Rectal smooth muscle tissue (tissue), 1 donor: ENCODE measurements around the gene JAG2.

Experiments
- H3K27ac ChIP-seq: one replicate; pipeline ENCODE4 v1.7.0; 2013; ENCODE audit warnings: low read depth, low read length, inconsistent platforms
- H3K27me3 ChIP-seq: one replicate; pipeline ENCODE4 v1.7.0; 2013; ENCODE audit warnings: low read length; ENCODE audit not compliant: control insufficient read depth, insufficient read depth
- H3K36me3 ChIP-seq: one replicate; pipeline ENCODE4 v1.7.0; 2013; ENCODE audit warnings: low read length; ENCODE audit not compliant: control insufficient read depth, insufficient read depth
- H3K4me1 ChIP-seq: one replicate; pipeline ENCODE4 v1.7.0; 2013; ENCODE audit warnings: low read length; ENCODE audit not compliant: control insufficient read depth, insufficient read depth
- H3K4me3 ChIP-seq: one replicate; pipeline ENCODE4 v1.7.0; 2013; ENCODE audit warnings: low read length
- H3K9ac ChIP-seq: one replicate; pipeline ENCODE4 v1.7.0; 2013; ENCODE audit warnings: low read length

The JAG2 gene

DNA sequence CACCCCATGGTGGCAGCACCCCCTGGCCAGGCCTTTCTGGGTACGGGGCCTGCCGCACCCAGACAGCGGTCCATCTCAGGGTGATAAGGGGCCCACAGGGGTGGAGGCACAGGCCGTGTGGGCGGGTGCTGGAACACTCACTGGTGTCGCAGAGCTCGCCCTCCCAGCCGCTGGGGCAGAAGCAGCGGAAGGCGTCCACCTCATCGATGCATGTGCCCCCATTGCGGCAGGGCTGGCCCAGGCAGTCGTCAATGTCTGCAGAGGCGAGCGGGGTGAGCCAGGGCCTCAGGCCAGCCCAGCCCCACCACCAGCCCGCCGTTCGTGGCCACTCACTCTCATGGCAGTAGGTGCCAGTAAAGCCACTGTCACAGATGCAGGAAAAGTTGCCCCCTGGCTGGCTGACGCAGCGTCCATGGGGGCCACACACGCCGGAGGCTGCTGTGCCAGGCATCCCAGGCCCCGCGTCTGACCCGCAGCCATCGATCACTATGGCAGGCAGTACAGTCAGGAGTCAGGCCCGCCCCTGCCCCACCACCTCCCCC lies 19.9 kb downstream of the JAG2 start:
- no peaks in the 10 kb centered on the region for H3K27me3 ChIP-seq
- H3K27ac ChIP-seq = no peak overlapping the region
- no peak overlapping the region for H3K4me3 ChIP-seq
- H3K4me1 ChIP-seq = no peaks in the 10 kb centered on the region
- H3K36me3 ChIP-seq = no peaks in the 10 kb centered on the region
- H3K9ac ChIP-seq = no peak overlapping the region

DNA sequence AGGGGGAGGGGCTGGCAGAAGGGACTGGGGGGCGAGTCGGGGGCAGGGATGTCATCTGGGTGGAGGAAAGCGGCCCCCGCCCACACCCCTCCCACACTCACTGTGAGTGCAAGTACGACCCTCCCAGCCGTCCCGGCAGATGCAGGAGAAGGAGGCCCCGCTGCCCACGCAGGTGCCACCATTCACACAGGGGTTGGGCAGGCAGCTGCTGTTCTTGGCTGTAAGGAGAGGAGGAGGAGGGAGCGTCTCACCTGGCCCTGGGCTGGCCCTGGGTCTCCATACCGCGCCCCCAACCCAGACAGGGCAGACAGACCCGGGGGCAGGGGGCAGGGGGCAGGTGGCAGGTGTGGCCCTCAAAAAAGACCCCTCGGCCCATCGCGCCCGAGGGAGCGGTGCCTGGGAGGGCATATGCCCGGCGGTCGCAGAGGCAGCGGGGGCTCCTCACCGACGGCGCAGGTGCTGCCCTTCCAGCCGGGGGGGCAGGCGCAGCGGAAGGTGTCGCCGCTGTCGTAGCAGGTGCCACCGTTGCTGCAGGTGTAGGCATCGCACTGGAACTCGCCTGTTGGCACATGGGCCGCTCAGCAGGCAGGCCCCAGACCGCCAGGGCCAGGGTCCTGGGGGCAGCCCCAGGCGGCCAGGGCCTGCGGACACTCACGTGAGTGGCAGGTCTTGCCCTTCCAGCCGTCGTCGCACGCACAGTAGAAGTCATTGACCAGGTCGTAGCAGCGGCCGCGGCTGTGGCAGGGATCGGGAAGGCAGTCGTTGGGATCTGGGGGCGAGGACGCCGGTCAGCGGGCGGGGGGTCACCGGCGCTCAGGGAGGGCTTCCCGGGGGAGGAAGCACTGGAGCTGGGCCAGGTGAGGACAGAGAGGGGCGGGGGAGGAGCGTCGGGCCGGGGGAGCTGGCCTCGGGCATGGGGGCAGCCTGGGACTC lies 20.6 kb downstream of the JAG2 start:
- Histone ChIP-seq H3K4me1 (no peaks in the 10 kb centered on the region), H3K27ac (no peak overlapping the region), H3K4me3 (no peak overlapping the region), H3K36me3 (no peaks in the 10 kb centered on the region), H3K9ac (no peak overlapping the region), H3K27me3 (no peaks in the 10 kb centered on the region)

DNA sequence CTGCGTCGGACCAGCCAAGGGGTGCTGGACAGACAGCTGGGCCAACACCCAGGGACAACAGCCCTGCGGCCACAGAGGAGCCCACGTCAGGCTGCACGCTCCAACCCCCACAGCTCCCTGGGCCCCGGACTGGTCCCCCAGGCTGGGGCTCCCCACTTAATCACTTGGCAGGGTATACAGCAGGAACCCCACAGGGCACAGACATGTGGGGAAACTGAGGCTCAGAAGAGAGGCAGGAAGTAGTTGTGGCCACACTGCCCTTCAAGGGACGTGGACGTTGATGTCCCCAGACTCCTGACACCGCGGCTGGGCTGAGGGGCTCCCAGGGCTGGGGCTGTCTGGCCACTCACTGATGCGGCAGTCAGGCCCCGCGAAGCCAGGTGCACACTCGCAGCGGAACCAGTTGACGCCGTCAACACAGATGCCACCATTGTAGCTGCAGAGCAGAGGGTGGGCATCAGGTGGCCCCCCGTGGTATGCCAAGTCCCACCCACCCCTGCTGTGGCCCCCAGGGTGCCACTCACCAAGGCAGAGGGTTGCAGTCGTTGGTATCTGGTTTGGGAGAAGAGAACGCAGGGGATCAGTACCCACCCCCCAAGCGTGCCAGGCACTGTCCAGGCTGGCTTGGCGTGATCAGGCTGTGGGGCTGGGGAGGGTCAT lies 21.5 kb downstream of the JAG2 start:
- Histone ChIP-seq H3K4me1 (no peaks in the 10 kb centered on the region), H3K36me3 (no peaks in the 10 kb centered on the region), H3K27ac (no peak overlapping the region), H3K27me3 (no peaks in the 10 kb centered on the region), H3K4me3 (no peak overlapping the region), H3K9ac (no peak overlapping the region)

DNA sequence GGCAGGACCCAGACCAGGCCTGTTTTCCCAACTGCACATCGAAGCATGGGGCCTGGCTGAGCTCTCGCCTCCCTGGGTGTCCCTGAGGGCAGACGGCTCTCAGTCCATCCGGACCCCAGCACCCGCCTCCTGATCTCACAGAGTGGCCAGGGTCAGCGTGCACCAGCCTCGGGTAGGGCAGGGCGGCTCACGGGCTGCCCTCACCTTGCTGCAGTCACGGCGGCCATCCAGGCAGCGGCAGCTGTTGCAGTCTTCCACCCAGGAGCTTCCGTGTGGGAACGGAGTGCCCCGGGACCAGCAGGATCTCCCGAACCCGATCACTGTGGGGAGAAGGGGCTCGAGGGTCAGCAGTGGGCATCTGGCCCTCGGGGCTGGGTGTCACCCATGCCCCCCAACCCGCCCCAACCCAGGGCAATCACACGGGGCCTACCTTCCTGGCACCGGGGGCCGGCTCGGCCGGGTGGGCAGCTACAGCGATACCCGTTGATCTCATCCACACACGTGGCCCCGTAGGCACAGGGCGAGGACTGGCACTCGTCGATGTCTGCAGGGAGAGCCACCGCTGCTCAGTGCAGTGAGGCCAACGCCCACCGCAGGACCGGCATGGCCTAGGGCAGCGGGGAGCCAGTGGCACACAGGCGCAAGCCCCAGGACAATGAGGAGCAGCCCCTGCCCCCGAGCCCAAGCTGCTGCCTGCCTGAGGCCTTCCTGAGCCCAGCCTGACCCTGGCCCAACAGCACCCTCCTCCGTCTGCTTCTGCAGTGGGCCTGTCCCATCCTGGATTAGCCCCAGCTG lies 22.2 kb downstream of the JAG2 start:
- H3K9ac ChIP-seq = no peak overlapping the region
- H3K4me3 ChIP-seq = no peak overlapping the region
- no peaks in the 10 kb centered on the region for H3K36me3 ChIP-seq
- H3K27ac ChIP-seq = no peak overlapping the region
- H3K4me1 ChIP-seq = no peaks in the 10 kb centered on the region
- no peaks in the 10 kb centered on the region for H3K27me3 ChIP-seq

DNA sequence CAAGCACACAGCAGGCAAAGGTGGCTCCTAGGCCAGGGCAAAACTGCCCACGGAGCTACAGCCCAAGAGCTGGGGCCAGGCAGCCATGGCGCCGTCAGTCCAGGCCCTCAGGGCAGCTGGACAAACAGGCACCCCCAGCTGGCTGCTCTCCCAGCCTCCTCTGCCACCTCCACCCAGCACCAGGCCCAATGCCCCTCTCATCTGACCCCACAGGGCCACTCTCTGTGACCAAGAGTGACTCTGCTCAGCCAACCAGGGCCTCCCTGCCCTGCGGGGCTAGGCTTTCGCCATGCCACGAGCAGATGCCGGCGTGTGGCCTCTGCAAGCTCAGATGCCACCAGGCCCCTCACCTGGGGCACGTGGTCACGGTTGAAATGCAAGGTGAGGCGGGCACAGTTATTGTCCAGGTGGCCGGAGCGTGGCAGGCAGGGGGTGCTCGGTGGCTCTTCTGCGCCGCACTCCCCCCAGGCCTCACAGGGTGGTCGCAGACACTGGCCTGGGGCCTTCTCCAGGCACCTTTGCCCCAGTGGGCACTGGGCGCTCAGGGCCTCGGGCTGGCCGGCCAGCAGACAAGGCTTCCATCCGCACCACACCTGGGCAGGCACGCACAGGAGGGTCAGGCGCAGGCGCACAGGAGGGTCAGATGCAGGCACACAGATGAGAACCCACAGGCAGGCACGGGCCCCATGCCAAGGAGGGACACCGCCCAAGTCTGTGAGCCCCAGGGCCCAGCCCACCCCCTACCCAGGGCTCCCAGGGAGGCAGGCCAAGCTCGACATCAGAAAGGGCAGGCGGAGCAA lies 23.0 kb downstream of the JAG2 start:
- Histone ChIP-seq H3K4me3 (no peak overlapping the region), H3K27me3 (no peaks in the 10 kb centered on the region), H3K9ac (no peak overlapping the region), H3K36me3 (no peaks in the 10 kb centered on the region), H3K4me1 (no peaks in the 10 kb centered on the region), H3K27ac (no peak overlapping the region)

DNA sequence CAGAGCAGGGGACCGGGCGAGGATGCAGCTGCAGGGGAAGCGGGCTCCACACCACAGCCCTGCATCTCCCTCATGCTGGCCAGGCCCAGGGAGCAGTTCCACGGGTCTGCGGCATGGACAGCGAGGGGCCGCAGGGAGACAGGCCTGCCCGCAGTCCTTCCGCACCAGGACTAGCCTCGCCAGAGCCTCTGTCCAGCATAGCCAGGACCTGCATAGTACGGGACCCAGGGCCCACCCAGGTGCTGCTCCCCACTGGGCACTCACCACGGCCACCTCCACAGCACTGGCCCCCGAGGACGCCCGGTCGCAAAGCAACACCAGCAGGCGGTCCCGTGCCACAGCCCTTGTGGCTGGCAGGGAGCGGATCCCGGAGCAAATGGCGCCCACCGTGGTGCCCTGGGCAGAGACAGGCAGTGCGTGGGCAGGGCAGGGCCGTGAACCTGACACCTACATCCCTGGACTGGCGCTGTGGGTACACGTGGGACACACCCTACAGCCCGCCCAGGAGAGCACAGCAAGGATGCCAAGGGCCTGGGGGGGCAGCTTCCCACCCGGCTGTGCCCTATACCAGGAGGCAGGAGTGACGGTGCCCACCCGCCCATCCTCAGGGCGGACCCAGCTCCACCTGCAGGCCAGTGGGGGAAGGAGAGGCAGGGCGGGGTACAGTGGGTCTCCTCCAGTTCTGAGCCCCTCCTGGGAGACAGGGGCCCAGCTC lies 23.8 kb downstream of the JAG2 start:
- H3K27ac ChIP-seq = no peak overlapping the region
- no peak overlapping the region for H3K4me3 ChIP-seq
- no peaks in the 10 kb centered on the region for H3K36me3 ChIP-seq
- H3K27me3 ChIP-seq = no peaks in the 10 kb centered on the region
- no peak overlapping the region for H3K9ac ChIP-seq
- no peaks in the 10 kb centered on the region for H3K4me1 ChIP-seq

DNA sequence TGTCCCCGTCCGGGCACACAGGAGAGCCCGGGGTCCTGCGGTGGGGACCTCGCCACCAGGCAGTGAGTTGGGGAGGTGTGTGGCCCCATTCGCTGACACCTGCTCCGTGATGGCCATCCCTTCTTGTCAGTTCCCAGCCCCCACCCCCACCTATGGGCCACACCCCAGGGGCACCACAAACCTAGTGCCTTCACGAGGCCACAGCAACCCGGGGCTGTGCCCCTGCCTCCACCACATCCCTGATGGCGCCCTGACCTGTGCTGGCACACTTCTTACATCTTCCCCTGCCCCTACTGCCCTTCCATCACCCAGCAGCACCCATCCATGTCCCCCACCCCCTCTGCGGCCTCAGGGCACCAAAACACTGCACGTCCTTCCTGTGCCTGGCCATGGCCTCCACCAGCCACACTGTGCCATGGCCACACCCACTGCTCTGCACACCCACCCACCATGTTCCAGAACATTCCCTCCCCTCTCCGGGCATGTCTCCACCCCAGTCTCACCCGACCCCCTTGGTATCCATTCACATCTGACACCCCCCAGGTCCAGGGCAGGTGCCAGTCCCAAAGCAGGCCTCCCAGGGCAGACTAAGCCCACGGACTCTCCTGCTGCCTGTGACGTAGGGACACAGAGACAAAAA lies 24.4 kb downstream of the JAG2 start:
- Histone ChIP-seq H3K27ac (no peak overlapping the region), H3K27me3 (no peaks in the 10 kb centered on the region), H3K4me3 (no peak overlapping the region), H3K4me1 (no peaks in the 10 kb centered on the region), H3K36me3 (no peaks in the 10 kb centered on the region), H3K9ac (no peak overlapping the region)

DNA sequence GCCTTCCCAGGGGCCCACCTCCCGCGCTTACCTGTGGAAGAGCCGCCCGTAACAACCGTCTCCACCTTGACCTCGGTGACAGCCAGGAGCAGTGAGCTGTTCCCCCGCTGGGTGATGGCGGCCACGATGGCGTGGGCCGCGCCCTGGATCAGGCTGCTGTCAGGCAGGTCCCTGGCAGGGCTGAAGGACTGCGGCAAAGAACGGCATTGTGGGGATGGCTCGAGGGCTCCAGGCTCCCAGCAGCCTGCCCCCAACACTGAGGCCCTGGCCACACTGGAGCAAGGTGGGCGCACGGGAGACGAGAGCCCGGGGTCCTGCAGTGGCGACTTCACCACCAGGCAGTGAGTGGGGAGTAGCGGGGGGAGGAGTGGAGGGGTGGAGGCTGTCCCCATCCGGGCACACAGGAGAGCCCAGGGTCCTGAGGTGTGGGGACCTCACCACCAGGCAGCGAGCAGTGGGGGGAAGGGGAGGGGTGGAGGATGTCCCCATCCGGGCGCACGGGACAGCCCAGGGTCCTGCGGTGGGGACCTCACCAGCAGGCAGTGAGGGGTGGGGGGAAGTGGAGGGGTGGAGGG lies 25.0 kb downstream of the JAG2 start:
- Histone ChIP-seq H3K9ac (no peak overlapping the region), H3K4me3 (no peak overlapping the region), H3K27ac (no peak overlapping the region), H3K27me3 (no peaks in the 10 kb centered on the region), H3K4me1 (no peaks in the 10 kb centered on the region), H3K36me3 (no peaks in the 10 kb centered on the region)

DNA sequence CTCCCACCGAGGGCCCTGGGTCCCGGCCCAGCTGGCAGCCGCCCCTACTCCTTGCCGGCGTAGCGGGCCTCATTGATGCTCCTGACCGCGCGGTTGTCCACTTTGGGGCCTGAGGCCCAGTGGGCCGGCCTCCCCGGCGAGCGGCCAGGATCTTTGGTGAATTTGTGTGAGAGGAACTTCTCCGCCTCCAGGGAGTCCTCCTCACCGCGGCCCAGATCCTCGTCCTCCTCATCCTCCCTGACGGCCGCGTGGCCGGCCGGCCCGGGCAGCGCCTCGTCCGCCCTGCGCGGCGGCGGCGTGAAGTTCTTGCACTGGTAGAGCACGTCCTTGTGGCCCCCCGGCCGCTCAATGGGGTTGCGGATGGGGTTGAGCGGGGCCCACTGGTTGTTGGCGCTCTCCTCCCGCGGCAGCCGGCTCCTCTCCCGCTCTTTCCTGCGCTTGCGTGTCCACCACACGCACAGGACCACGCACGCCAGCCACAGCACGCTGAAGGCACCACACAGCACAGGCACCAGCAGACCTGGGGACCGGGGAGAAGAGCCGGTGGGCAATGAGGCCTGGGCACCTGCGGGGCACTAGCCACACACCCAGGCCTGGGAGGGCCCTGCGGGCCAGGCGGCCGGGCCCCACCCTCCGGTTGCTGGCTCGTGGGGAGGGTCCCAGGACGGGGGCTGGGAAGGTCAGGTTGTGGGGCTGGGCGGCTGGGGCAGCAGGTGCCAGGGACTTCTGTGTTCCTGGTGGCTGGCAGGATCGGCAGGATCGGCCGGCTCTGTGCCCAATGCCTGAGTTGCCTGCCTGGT lies 25.7 kb downstream of the JAG2 start:
- no peaks in the 10 kb centered on the region for H3K27me3 ChIP-seq
- H3K9ac ChIP-seq = no peak overlapping the region
- no peaks in the 10 kb centered on the region for H3K4me1 ChIP-seq
- no peak overlapping the region for H3K4me3 ChIP-seq
- H3K27ac ChIP-seq = no peak overlapping the region
- H3K36me3 ChIP-seq = no peaks in the 10 kb centered on the region

DNA sequence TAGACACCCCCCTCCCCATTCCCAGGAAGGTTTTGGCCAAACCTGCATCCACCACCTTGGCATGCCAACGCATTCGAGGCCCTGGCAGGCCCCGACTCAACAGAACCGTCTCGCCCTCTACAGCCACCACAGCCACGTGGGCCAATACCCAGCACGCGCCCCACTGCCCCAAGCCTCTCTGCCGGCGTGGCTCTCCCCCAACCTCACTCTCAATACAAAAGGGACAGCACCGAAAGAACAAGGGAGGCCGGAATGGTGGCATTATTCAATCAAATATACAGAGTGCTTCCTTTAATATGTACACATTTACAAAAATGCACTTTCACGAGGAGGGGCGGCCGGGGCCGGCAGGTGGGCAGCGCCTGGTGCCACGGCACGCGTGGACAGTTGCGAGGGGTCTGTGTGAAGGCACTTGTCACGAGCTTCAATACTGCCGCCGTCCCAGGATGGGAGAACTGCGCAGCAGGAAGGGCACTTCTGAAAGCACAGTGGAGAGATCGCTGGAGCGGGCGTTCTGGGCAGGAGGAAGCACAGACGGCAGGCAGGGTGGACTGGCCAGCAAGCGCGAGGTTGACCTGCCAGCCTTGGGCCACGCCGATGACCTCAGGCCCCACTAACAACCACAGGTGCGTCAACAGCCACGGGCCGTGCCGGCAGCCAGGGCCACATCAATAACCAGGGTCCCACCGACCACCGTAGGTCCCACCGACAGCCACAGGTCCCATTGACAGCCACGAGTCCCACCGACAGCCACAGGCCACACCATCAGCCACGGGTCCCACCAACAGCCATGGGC lies 26.9 kb downstream of the JAG2 start:
- H3K9ac ChIP-seq = no peak overlapping the region
- H3K27ac ChIP-seq = no peak overlapping the region
- H3K4me3 ChIP-seq = no peak overlapping the region
- H3K4me1 ChIP-seq = no peaks in the 10 kb centered on the region
- no peaks in the 10 kb centered on the region for H3K27me3 ChIP-seq
- no peaks in the 10 kb centered on the region for H3K36me3 ChIP-seq
